CD4-positive, alpha-beta T cell treated with Interleukin-15 for 1 hour (primary cell): ENCODE results near the gene CARD14.
"Not testable (repeated sequence)": the region's sequence is repeated elsewhere in the genome, so short reads cannot be mapped to it uniquely, and the experiment has no call there.

Experiments
- DNase-seq: peaks from one replicate; pipeline ENCODE4 v3.0.0-alpha.2; 2020

CARD14 gene

GRCh38 chr17:80229011-80229410 is 59.2 kb downstream of the CARD14 start:
- DNase-seq: no peak

GRCh38 chr17:80232438-80232837 is 62.6 kb downstream of the CARD14 start:
- no peak for DNase-seq

- no peak for DNase-seq
Measured at GRCh38 chr17:80233202-80233601, 63.4 kb downstream of the CARD14 start.

GRCh38 chr17:80236911-80237310 is 67.1 kb downstream of the CARD14 start:
- no peak for DNase-seq

- DNase-seq: no peak
Measured at GRCh38 chr17:80237386-80237785, 67.6 kb downstream of the CARD14 start.

GRCh38 chr17:80242505-80242904 is 72.7 kb downstream of the CARD14 start:
- DNase-seq: no peak

GRCh38 chr17:80243526-80244433 is 74.0 kb downstream of the CARD14 start:
- DNase-seq: no peak

GRCh38 chr17:80244448-80244847 is 74.6 kb downstream of the CARD14 start:
- DNase-seq: not testable (repeated sequence)

- DNase-seq: no peak
Measured at GRCh38 chr17:80244871-80245509, 75.2 kb downstream of the CARD14 start.

- no peak for DNase-seq
Measured at GRCh38 chr17:80245566-80246265, 75.9 kb downstream of the CARD14 start.

GRCh38 chr17:80246266-80246681 is 76.4 kb downstream of the CARD14 start:
- peak; percentile 12 for DNase-seq

GRCh38 chr17:80246726-80247125 is 76.9 kb downstream of the CARD14 start:
- no peak for DNase-seq

- DNase-seq: peak; percentile 14
Measured at GRCh38 chr17:80247561-80247960, 77.7 kb downstream of the CARD14 start.

- no peak for DNase-seq
Measured at GRCh38 chr17:80248001-80248893, 78.4 kb downstream of the CARD14 start.

- DNase-seq: no peak
Measured at GRCh38 chr17:80248894-80249710, 79.3 kb downstream of the CARD14 start.

- DNase-seq: no peak
Measured at GRCh38 chr17:80251966-80252365, 82.1 kb downstream of the CARD14 start.

- DNase-seq: peak; percentile 85
Measured at GRCh38 chr17:80252871-80253270, 83.0 kb downstream of the CARD14 start.

- no peak for DNase-seq
Measured at GRCh38 chr17:80253631-80254395, 84.0 kb downstream of the CARD14 start.

GRCh38 chr17:80254396-80255251 is 84.8 kb downstream of the CARD14 start:
- peak; percentile 75 for DNase-seq

GRCh38 chr17:80256034-80256350 is 86.2 kb downstream of the CARD14 start:
- DNase-seq: no peak
